GM12892 (cell line): ENCODE measurements around the gene TF.

Source experiments
- DNase-seq: peaks from one replicate; pipeline ENCODE4 v3.0.0; 2011; ENCODE audit not compliant: insufficient read length
- FAIRE-seq: peaks from 2 replicates; lab custom pipeline; 2011; peaks lifted over from hg19 to GRCh38; lab: Jason Lieb, UNC
- POLR2A ChIP-seq: IDR thresholded peaks from 2 replicates; pipeline ENCODE4 v1.6.1; 2011; ENCODE audit warnings: low read depth, low read length, control low read depth
- POLR2AphosphoS5 ChIP-seq: IDR thresholded peaks from 2 replicates; pipeline ENCODE4 v1.6.1; 2011; ENCODE audit warnings: low read depth, low read length, control low read depth
- TAF1 ChIP-seq: IDR thresholded peaks from 2 replicates; pipeline ENCODE4 v1.6.1; 2011; ENCODE audit warnings: low read depth, mild to moderate bottlenecking, control low read depth, low read length, borderline replicate concordance

Gene TF

GRCh38 chr3:133821767-133822638 lies 75.8 kb downstream of the TF start:
- no peak for DNase-seq
- 0 out of 2 replicates have a peak, but pooled peaks have one; percentile 23 for TF ChIP-seq POLR2AphosphoS5
- TF ChIP-seq TAF1, result no peak
- no peak for TF ChIP-seq POLR2A
- no peak for FAIRE-seq

- FAIRE-seq (no peak), DNase-seq (no peak)
- TF ChIP-seq POLR2AphosphoS5 (no peak), POLR2A (0 out of 2 replicates have a peak, but pooled peaks have one; percentile 28), TAF1 (no peak)
Measured at GRCh38 chr3:133824961-133825485, 78.8 kb downstream of the TF start.

GRCh38 chr3:133825969-133826727 lies 80.0 kb downstream of the TF start:
- no peak for TF ChIP-seq TAF1
- TF ChIP-seq POLR2A, result no peak
- no peak for TF ChIP-seq POLR2AphosphoS5
- no peak for DNase-seq
- no peak for FAIRE-seq

GRCh38 chr3:133827136-133827535 lies 80.9 kb downstream of the TF start:
- no peak for FAIRE-seq
- TF ChIP-seq POLR2AphosphoS5 (no peak), POLR2A (no peak), TAF1 (no peak)
- DNase-seq, result no peak

- FAIRE-seq (no peak), DNase-seq (no peak)
- TF ChIP-seq POLR2AphosphoS5 (no peak), POLR2A (no peak), TAF1 (no peak)
Measured at GRCh38 chr3:133827684-133828083, 81.5 kb downstream of the TF start.

GRCh38 chr3:133828576-133829309 lies 82.5 kb downstream of the TF start:
- TF ChIP-seq TAF1 (no peak), POLR2AphosphoS5 (no peak), POLR2A (no peak)
- DNase-seq (no peak), FAIRE-seq (no peak)

GRCh38 chr3:133829310-133829707 lies 83.1 kb downstream of the TF start:
- TF ChIP-seq POLR2A (no peak), TAF1 (no peak), POLR2AphosphoS5 (no peak)
- no peak for FAIRE-seq
- DNase-seq, result no peak

GRCh38 chr3:133830071-133830470 lies 83.9 kb downstream of the TF start:
- FAIRE-seq, result no peak
- TF ChIP-seq POLR2A (no peak), POLR2AphosphoS5 (no peak), TAF1 (no peak)
- no peak for DNase-seq

GRCh38 chr3:133831966-133832801 lies 86.0 kb downstream of the TF start:
- TF ChIP-seq POLR2A (no peak), TAF1 (no peak), POLR2AphosphoS5 (no peak)
- DNase-seq (no peak), FAIRE-seq (no peak)

- FAIRE-seq, result no peak
- TF ChIP-seq POLR2A (no peak), TAF1 (no peak), POLR2AphosphoS5 (no peak)
Measured at GRCh38 chr3:133832802-133833144, 86.6 kb downstream of the TF start.

More at GRCh38 chr3:133832802-133833144, 86.6 kb downstream of the TF start:
- DNase-seq, result no peak
